ENCODE results near the gene CACNG5. TPM values are rescaled to one million over a fixed set of nuclear protein-coding genes. Genes with fewer than 3 reads are reported as not detected.

Gene CACNG5
- total RNA-seq, 1 experiment from 2014 or later: 0.21 TPM

DNA sequence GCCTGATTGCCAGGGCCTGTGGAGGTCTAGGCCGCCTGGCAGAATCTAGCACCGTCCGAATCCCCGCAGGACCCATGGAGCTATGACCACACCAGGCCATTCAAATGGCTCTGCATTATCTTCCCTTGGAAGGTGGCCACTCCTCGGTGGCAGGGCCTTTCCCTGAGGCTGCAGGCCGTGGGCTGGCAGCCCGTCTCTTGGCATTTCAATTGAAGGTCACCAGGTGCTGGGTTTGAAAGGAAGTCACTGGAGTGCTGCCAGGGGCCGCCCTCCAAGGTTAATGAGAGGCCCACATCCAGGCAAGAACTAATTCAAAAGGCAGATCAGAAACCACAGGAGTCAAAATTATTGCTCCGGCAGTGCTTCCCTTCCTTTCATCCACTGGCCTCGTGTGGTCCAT, 27.7 kb upstream of the CACNG5 start:
- intact Hi-C loops (cut with micrococcal nuclease; ENCODE audit: unreplicated experiment): no loop called here
- ChIA-PET CTCF (no interaction called here), POLR2A (no interaction called here)
- Histone ChIP-seq H3K36me3 (ENCODE audit: control insufficient read depth, insufficient read depth, low read length) (no peaks in the 10 kb centered on the region), H3K4me3 (ENCODE audit: low read depth in 2 of 2, low read length in 2 of 2) (no peak overlapping the region), H3K27ac (ENCODE audit: low read length) (no peak overlapping the region), H3K9me3 (ENCODE audit: control insufficient read depth, insufficient read depth, low read depth, low read length) (no peaks in the 10 kb centered on the region), H3K4me1 (ENCODE audit: control insufficient read depth, insufficient read depth, low read length) (no peaks in the 10 kb centered on the region), H3K27me3 (ENCODE audit: control insufficient read depth, insufficient read depth, low read length) (no peaks in the 10 kb centered on the region)
- TF ChIP-seq POLR2AphosphoS5 (IDR thresholded peaks at IDR 0.05; ENCODE audit: low read depth, low read length) (no peak), TCF7L2 (IDR thresholded peaks at IDR 0.05; ENCODE audit: low read depth, low read length) (no peak), SIN3A (IDR thresholded peaks at IDR 0.05; ENCODE audit: borderline replicate concordance, insufficient read depth, low read depth, low read length) (no peak)
- TF ChIP-seq, protein P1, sequence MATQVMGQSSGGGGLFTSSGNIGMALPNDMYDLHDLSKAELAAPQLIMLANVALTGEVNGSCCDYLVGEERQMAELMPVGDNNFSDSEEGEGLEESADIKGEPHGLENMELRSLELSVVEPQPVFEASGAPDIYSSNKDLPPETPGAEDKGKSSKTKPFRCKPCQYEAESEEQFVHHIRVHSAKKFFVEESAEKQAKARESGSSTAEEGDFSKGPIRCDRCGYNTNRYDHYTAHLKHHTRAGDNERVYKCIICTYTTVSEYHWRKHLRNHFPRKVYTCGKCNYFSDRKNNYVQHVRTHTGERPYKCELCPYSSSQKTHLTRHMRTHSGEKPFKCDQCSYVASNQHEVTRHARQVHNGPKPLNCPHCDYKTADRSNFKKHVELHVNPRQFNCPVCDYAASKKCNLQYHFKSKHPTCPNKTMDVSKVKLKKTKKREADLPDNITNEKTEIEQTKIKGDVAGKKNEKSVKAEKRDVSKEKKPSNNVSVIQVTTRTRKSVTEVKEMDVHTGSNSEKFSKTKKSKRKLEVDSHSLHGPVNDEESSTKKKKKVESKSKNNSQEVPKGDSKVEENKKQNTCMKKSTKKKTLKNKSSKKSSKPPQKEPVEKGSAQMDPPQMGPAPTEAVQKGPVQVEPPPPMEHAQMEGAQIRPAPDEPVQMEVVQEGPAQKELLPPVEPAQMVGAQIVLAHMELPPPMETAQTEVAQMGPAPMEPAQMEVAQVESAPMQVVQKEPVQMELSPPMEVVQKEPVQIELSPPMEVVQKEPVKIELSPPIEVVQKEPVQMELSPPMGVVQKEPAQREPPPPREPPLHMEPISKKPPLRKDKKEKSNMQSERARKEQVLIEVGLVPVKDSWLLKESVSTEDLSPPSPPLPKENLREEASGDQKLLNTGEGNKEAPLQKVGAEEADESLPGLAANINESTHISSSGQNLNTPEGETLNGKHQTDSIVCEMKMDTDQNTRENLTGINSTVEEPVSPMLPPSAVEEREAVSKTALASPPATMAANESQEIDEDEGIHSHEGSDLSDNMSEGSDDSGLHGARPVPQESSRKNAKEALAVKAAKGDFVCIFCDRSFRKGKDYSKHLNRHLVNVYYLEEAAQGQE (IDR thresholded peaks at IDR 0.05; ENCODE audit: insufficient read depth in 1 of 2, low read depth in 2 of 2, low read length in 1 of 2): no peak
- TF ChIP-seq, protein P2, sequence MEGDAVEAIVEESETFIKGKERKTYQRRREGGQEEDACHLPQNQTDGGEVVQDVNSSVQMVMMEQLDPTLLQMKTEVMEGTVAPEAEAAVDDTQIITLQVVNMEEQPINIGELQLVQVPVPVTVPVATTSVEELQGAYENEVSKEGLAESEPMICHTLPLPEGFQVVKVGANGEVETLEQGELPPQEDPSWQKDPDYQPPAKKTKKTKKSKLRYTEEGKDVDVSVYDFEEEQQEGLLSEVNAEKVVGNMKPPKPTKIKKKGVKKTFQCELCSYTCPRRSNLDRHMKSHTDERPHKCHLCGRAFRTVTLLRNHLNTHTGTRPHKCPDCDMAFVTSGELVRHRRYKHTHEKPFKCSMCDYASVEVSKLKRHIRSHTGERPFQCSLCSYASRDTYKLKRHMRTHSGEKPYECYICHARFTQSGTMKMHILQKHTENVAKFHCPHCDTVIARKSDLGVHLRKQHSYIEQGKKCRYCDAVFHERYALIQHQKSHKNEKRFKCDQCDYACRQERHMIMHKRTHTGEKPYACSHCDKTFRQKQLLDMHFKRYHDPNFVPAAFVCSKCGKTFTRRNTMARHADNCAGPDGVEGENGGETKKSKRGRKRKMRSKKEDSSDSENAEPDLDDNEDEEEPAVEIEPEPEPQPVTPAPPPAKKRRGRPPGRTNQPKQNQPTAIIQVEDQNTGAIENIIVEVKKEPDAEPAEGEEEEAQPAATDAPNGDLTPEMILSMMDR (IDR thresholded peaks at IDR 0.05): no peak
- BruUV-seq (replicated peaks): no TSS peak
- DNase-seq (ENCODE audit: low read depth, low spot score): no peak
- no peak for ATAC-seq
- in situ Hi-C loops (cut with HindIII; ENCODE audit: low pct_unique_long_range_greater_than_20kb, low sequenced_read_pairs): no loop called here

DNA sequence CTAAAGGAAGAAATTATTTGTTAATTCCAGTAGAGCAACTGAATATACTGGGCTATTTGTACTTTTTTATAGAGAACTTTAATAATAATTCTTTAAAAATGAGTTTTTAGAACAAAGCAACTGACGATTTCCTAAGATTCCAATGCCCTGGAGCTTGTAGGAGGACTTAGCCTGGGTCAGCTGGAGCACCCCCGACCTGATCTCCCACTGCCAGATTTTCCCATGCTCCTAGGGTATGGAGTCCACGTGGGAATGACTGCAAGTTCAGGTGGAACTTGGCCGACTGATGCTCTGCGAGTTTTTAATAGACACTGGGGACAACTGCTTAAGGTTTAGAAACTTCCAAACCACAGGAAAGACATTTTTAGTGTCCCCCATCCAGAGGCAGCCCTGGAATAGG, 25.5 kb upstream of the CACNG5 start:
- no peaks in the 10 kb centered on the region for H3K27me3 ChIP-seq (ENCODE audit: control insufficient read depth, insufficient read depth, low read length)
- ChIA-PET CTCF (no interaction called here), POLR2A (no interaction called here)
- H3K27ac ChIP-seq (ENCODE audit: low read length): no peak overlapping the region
- ATAC-seq (no peak), DNase-seq (ENCODE audit: low read depth, low spot score) (no peak)
- intact Hi-C loops (cut with micrococcal nuclease; ENCODE audit: unreplicated experiment): no loop called here
- in situ Hi-C loops (cut with HindIII; ENCODE audit: low pct_unique_long_range_greater_than_20kb, low sequenced_read_pairs): no loop called here
- H3K4me1 ChIP-seq (ENCODE audit: control insufficient read depth, insufficient read depth, low read length): no peaks in the 10 kb centered on the region
- no TSS peak for BruUV-seq (replicated peaks)
- no peak for TF ChIP-seq TCF7L2 (IDR thresholded peaks at IDR 0.05; ENCODE audit: low read depth, low read length)
- TF ChIP-seq SIN3A (IDR thresholded peaks at IDR 0.05; ENCODE audit: borderline replicate concordance, insufficient read depth, low read depth, low read length): no peak
- TF ChIP-seq, protein P1 (IDR thresholded peaks at IDR 0.05; ENCODE audit: insufficient read depth in 1 of 2, low read depth in 2 of 2, low read length in 1 of 2): no peak
- TF ChIP-seq, protein P2 (IDR thresholded peaks at IDR 0.05): no peak
- TF ChIP-seq POLR2AphosphoS5 (IDR thresholded peaks at IDR 0.05; ENCODE audit: low read depth, low read length): no peak
- no peaks in the 10 kb centered on the region for H3K36me3 ChIP-seq (ENCODE audit: control insufficient read depth, insufficient read depth, low read length)
- H3K9me3 ChIP-seq (ENCODE audit: control insufficient read depth, insufficient read depth, low read depth, low read length): no peaks in the 10 kb centered on the region
- no peak overlapping the region for H3K4me3 ChIP-seq (ENCODE audit: low read depth in 2 of 2, low read length in 2 of 2)

All from Panc1 (cell line).